Measurements from ENCODE around the gene TP53BP1. TPM values are rescaled to one million over a fixed set of nuclear protein-coding genes. Genes with fewer than 3 reads are reported as not detected.

Gene TP53BP1
- total and polyA plus RNA-seq, 2 of the 13 experiments (the other 11 are each of a cell fraction or from before 2014, with no cell fraction given) = 17.1 to 17.4 TPM

DNA sequence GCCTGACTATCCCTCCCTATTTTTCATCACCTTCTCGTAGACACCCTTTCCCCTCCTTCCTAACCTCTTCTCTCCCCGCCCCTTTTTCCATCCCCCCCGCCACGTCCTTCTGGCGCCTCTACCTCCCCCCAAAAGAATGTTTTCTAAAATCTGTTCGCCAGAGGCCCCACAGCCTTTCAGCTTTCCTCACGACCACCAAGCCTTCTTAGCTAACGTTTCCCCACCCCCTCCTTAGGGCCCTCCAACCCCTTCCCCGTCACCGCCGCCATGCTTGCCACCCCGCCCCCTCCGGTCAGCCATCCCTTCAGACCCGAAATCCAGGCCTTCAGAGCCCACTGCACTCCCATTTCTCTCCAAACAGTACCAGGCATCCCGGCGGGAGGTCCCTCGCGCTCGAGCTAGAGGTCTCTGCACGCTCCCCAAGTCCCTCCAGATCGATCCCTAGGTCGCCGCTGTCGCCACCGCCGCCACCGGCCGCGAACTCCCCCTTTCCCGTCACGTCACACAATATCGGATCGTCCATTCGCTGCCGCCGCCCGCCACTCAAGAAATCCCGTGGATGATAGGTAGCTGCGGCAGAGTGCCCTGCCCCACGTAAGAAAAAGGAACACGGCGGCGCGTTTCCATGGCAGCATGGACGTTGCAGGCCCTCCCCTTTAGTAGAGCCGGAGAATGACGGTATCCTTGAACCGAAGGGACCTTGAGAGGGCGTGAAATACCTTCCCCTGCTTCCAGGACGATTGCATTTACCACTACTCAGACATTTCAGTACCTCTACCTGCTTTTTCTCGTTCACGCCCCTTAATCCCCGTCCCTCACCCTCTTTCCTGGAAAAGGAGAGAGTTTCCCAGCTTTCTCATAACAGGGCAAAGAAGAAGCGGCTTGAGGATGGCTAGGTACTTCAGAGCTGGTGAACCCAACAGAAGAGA is at the start of gene TP53BP1 (continued):
- TF ChIP-seq PRPF4 (IDR thresholded peaks at IDR 0.05; ENCODE audit: low read depth, low read length, poor library complexity, severe bottlenecking) (no peak), ONECUT2 (CRISPR knock-in tag; IDR thresholded peaks at IDR 0.05) (peak; percentile 67), ZNF24 (IDR thresholded peaks at IDR 0.05) (no peak), STAG1 (CRISPR knock-in tag; IDR thresholded peaks at IDR 0.05) (no peak), MLXIP (CRISPR knock-in tag; IDR thresholded peaks at IDR 0.05; ENCODE audit: borderline replicate concordance) (no peak), RBM39 (IDR thresholded peaks at IDR 0.05; ENCODE audit: low read depth, low read length, poor library complexity, severe bottlenecking) (no peak), TEF (CRISPR knock-in tag; IDR thresholded peaks at IDR 0.05) (no peak), ZNF543 (CRISPR knock-in tag; IDR thresholded peaks at IDR 0.05) (no peak), SRF (IDR thresholded peaks at IDR 0.05; ENCODE audit: low read depth, low read length) (no peak), EHMT2 (IDR thresholded peaks at IDR 0.05; ENCODE audit: borderline replicate concordance, low read depth, low read length) (no peak), BRCA1 (CRISPR knock-in tag; IDR thresholded peaks at IDR 0.05) (no peak), ZNF503 (CRISPR knock-in tag; IDR thresholded peaks at IDR 0.05) (no peak), SSRP1 (CRISPR knock-in tag; IDR thresholded peaks at IDR 0.05) (no peak), SP4 (CRISPR knock-in tag; IDR thresholded peaks at IDR 0.05) (peak; percentile 67; the same call in 1 of the 2 replicates), SP1 (IDR thresholded peaks at IDR 0.05) (no peak), SP1 (CRISPR knock-in tag; IDR thresholded peaks at IDR 0.05) (peak; percentile 13; the same call in 1 of the 2 replicates), ZSCAN9 (CRISPR knock-in tag; IDR thresholded peaks at IDR 0.05; ENCODE audit: borderline replicate concordance) (no peak), CCAR2 (optimal IDR thresholded peaks at IDR 0.05; ENCODE audit: low read depth, low read length) (no peak), CEBPB (IDR thresholded peaks at IDR 0.05; ENCODE audit: borderline replicate concordance, low read depth, low read length) (no peak)
- TF ChIP-seq, protein P1, sequence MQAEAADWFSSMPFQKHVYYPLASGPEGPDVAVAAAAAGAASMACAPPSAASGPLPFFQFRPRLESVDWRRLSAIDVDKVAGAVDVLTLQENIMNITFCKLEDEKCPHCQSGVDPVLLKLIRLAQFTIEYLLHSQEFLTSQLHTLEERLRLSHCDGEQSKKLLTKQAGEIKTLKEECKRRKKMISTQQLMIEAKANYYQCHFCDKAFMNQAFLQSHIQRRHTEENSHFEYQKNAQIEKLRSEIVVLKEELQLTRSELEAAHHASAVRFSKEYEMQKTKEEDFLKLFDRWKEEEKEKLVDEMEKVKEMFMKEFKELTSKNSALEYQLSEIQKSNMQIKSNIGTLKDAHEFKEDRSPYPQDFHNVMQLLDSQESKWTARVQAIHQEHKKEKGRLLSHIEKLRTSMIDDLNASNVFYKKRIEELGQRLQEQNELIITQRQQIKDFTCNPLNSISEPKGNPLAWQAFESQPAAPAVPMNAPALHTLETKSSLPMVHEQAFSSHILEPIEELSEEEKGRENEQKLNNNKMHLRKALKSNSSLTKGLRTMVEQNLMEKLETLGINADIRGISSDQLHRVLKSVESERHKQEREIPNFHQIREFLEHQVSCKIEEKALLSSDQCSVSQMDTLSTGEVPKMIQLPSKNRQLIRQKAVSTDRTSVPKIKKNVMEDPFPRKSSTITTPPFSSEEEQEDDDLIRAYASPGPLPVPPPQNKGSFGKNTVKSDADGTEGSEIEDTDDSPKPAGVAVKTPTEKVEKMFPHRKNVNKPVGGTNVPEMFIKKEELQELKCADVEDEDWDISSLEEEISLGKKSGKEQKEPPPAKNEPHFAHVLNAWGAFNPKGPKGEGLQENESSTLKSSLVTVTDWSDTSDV (CRISPR knock-in tag; IDR thresholded peaks at IDR 0.05) = no peak

All from HepG2 (cell line).